Hematopoietic multipotent progenitor cell treated with erythropoietin and hydrocortisone succinate and interleukin-3 and kit ligand, for 15 days (in vitro differentiated cells): ENCODE measurements around the gene PRKAG2.

Experiments used
- DNase-seq: peaks from one replicate; pipeline ENCODE4 v3.0.0-alpha.2; 2015; ENCODE audit warnings: low spot score

PRKAG2 gene

DNA sequence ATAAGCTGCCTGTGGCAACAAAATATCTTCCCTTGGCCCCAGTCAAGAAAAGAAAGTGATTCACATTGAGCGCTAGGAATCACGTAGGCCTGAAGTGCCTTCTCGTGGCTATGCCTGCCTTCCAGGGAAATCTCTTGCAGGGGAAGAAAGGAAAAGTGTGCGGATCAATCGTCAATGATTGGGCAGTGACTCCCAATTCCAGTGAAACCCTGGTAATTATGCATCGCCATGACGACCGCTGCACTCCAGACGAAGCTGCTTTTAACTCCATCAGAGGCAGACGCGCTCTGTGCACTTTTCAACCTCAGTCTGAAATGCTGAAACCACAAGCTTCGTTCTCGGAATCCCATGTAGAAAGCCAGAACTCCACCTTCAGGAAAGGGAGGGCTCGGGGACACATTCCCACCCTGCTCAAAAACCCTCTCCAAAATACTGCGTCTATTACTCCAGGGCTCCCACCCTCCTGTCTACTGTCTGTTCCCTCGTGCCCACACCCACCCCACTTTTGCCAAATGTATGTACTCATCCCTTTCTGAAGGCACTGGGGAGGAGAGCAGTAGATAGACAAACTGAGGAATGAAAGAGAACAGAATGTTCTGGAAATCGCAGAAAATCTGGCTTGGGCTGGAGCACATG is 24.2 kb upstream of the PRKAG2 start:
- no peak for DNase-seq

DNA sequence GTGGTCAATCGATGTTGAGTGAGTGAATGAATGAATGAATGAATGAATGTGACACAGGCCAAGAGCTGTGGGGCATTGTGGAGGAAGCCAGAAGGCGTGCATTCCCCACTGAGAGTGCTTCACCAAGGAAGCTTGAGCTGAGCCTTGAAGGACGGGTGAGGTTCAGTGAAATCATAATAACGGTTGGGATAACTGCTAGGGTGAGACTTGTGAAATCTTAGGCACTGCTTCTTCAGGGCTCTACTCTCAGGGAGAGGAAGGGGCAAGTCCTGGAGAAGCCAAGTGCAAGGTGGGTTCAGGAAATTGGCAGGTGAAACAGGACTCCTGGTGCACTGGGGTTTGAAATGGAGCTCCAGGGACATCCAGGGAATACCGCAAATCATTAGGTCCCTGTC is 23.7 kb upstream of the PRKAG2 start:
- DNase-seq: no peak

DNA sequence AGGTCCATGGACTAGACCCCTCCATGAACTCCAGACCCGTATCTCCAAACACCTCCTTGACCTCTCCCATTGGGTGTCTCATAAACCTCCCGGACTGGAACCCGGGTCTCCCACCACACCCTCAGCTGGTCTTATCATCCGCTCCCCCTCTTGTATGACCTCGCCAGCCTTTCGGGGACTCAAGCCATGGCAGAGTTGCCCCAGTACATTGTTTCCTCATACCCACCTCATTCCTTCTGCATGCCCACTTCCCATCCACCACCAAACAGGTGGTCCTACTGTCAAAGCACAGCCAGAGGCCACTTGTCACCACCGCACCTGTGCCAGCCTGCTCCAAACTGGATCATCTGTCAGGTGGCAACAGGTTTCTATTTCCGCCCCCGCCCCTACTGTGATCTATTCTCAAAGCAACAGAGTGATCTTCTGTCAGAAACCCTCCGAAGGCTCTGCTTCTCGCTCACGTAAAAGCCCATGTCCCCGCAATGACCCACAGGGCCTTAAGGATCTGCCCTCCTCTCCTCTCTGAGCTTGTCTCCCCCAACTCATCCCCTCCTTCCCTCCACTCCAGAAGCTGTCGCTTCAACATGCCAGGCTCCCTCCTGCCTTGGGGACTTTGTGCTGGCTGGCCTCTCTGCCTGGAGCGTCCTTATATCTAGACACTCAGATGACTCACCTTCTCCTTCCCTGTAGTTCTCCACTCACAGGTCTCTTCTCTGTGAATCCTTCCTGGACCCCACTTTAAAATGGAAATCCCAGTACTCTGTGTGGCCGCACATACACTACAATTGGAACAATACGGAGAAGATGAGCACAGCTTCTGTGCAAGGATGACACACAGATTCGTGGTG is 22.8 kb upstream of the PRKAG2 start:
- DNase-seq: no peak

DNA sequence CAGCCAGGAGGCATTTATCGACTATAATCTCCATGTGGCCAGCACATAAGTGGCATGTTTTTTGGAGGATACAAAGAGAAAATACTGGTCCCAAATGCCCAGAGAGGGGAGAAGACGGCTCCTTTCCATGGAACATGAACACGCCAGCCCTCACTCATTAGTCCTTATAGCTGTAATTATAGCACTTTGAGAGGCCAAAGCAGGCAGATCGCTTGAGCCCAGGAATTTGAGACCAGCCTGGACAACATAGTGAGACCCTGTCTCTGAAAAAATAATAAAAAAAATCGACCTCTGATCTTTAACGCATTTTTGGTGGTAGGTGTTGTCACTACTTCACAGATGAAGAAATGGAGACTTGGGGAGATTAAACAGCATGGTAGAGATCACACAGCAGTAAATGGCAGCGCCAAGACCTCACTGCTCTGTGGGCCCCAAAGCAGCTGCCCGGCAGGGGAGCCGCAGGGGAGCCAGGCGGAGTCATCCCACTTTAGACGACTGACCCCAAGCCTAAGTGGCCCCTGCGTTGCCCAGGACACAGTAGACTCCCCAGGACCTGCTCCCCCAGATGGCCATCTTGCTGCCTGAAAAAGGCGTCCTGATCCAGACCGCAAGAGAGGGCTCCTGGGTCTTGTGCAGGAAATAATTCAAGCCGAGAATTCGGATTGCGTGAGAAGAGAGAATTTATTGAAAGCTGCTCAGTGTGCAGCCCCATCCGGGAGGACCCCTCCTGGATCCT is 21.2 kb upstream of the PRKAG2 start:
- no peak for DNase-seq

DNA sequence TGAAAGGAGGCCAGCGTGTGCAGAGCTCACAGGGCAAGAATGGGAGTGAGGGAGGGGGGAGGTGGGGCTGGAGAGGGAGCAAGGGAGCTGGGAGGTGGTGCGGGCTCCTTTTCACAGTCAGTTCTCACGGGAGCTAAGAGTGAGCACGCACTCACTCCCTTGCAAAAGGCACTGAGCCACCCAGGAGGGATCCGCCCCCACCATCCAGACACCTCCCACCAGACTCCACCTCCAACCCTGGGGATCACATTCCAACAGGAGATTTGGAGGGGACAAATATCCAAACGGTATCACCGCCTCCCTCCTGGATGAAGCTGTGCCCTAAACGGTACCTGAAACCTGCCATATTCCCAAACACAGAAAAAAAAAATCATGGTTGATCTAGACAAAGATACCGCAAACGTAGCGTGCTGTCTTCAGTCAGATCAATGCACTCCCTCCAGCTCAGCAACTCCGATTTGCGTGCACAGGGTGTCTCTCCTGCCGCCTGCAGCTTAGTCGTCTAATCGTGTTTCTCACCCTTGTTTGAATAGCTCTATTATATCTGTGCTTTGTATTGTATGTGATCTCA is 20.3 kb upstream of the PRKAG2 start:
- DNase-seq: no peak

DNA sequence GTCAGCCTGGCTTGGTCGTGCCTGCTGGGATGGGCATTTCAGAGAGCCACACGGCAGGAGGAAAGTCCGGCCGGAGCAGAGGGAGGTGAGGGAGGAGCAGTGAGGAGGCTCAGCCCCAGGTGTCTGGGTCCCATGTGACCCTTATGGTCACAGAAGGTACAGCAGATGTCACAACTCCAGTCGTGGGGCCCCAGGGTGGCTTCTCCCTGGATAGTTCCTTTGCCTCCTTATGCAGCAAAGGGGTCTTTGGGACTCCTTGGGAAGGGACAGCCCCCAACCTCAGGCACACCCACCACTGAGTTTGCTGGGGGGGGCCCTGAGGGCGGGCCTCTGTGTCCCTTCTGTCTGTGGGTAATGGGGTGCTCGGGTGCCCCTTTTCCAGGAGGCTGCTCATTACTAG is 19.6 kb upstream of the PRKAG2 start:
- no peak for DNase-seq

DNA sequence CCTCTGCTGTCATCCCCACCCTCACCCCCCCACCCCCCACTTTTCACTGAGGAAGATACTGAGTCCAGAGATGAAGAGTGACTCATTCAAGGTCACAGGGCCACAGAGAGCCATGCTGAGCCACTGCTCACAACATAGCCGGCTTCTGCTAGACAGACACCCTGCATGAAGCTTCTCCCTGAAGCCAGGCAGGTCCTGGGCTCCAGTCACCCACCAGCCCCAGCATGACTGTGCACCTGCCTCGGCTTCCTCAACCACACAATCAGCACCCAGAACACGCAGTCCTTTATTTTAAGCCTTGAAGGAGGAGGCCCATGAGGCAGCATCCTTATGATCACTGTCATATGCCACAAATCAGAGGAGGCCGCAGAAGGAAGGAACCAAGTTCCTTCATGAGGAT is 19.2 kb upstream of the PRKAG2 start:
- DNase-seq: no peak

DNA sequence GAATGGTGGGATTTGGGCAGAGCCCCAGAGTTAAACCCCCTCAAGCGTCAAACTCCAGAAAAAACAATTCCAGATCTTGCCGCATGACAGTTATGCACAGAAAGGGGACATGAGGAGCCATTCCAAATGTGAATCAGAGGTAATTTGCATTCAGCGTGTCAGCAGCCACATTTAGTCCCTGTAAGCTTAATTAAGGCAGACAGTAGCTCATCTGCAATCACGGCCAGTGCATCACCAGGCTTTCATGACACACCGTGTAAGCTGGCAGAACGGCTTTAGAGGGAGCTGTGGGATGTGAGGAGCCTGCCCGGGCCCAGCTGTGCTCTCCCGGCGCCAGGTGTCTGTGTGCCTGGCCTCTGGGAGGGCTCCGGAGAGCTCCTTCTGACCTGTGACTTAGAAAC is 18.7 kb upstream of the PRKAG2 start:
- no peak for DNase-seq

DNA sequence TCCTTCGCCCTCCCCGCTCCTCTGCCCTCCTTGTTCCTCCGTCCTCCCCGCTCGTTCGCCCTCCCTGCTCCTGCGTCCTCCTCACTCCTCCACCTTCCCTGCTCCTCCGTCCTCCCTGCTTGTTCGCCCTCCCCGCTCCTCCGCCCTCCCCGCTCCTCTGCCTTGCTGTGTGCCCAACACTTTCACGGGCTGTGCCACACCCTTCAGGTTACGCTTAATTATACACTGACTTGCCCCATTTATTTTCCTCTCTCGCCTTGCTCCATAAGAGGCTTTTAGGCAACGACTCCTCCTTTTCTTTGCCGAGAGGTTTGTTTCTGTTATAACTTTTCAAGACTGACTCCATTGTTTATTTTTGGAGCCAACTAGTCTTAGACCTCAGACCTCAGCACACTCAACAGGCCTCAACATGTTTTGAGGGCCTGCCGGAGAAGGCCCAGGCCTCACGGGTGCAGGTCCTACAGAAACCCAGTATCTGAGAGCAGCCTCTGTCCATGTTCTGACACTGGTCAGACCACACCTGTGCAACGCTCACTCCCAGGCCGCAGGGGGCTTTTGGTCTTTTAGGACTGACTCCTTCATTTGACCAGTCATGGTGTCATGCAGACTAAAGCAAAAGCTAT is 18.2 kb upstream of the PRKAG2 start:
- DNase-seq: no peak

DNA sequence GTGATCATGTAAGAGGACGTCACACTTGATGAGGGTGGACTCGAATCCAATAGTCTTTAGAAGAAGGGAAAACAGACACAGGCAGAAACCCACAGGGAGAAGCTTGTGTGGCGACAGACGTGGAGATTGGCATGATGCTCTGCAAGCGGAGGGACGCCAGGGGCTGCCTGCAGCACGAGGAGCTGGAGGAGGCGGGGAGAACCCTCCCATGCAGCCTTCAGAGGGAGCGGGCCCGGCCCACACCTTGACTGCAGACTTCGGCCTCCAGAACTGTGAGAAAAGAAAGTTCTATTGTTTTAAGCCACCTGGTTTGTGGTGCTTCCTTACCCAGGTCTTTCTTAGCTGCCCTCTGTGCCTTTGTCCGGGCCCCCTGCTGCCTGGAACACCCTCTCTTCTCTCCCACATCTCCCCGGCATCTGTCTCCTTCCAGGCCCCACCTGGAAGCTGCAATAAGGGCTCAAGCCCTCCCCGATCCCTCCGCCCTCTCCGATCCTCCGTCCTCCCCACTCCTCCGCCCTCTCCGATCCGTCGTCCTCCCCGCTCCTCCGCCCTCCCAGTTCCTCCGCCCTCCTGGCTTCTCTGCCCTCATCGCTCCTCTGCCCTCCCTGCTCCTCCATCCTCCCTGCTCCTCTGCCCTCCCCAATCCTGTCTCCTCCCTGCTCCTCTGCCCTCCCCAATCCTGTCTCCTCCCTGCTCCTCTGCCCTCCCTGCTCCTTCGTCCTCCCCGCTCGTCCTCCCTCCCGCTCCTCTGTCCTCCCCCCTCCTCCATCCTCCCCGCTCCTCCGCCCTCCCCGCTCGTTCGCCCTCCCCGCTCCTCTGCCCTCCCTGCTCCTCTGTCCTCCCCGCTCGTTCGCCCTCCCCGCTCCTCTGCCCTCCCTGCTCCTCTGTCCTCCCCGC is 17.4 kb upstream of the PRKAG2 start:
- DNase-seq: no peak

DNA sequence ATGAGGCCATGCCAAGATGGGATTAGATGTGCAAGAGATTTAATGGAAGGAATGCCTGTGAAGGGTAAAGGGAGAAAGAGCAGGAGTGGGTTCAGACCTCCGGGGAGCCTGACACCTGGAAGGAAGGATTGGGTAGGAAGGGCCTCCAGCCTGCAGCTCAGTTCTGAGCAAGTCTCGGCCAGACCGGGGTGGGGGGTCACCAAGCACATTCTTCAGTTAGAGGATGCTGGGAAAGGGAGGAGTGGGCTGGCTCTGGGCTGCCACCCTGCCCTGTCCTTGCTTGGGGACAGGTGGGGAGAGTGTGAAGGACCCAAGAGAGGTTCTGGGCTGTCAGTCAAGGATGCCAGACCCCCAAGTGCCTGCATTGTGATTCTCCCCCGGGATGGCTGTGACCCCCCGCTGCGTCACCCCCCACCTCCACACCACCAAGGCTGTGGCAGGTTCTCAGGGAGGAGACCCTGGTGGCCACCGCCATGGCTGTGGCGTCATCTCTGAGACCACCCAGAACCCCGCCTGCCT is 16.5 kb upstream of the PRKAG2 start:
- DNase-seq: no peak

DNA sequence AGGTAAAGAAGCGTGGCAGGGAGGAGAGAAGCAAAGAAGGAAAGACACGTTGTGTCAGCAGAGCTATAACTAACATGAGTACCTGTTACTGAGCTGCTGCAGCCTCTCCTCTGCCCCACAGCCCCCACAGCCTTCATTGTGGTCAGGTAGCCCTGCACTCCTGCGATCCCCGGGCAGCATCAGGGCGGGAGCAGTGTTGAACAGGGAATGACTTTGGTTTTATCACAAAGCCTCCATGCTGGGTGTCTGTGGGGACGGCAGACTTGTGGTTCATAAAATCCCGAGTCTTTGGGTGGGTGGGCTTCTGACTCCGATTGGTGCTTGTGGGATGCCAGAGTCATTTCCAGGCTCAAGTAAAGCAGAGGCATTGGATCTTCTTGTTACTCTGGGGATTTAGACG is 14.8 kb upstream of the PRKAG2 start:
- DNase-seq: no peak

DNA sequence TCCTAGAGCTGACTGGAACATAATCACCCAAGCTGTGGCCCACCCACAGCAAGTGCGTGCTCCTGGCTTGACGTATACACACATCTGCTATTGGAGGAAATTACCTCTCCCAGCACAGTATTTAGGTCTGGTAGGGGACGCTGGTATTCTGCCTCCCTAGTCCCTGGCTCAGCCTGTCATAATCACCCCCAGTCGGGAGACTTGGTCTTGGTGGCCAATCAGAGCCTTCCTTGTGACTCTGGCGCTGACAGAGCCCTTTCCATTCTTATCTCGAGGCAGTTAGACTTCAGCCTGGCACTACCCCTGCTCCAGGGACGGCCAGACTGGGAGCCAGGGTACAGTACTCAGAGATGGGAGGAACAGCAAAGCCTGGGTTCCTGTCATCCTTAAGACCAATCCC is 14.3 kb upstream of the PRKAG2 start:
- DNase-seq: no peak

DNA sequence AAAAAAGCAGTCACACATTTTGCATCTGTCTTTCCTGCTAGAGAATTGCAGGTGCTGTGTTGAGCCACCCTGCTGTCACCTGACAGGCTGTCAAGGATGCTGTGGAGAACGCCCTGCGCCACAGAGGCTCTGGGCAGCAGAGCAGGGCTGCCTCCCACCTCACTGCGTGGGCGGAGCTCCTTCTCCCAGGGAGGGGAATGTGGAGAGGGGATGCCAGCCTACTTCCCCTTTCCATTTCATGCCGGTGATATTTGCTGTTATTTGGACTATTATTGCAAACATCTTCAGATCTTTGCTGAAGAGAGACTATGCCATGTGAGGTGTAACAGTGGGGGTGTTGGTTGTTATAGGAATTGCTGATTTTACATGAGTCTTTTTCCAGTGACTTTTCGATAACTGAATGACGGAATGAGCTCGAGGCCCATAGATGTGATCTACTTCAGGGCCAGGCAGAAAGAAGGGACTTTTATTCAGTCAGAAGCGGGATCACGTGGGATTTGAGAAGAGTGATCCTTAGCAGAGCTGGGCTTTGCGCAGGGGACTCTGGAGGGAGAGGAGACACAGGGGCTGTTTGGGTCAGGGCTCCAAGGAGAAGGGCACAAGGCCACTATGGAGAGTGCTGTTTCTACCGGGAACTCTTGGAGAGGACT is 13.6 kb upstream of the PRKAG2 start:
- no peak for DNase-seq

DNA sequence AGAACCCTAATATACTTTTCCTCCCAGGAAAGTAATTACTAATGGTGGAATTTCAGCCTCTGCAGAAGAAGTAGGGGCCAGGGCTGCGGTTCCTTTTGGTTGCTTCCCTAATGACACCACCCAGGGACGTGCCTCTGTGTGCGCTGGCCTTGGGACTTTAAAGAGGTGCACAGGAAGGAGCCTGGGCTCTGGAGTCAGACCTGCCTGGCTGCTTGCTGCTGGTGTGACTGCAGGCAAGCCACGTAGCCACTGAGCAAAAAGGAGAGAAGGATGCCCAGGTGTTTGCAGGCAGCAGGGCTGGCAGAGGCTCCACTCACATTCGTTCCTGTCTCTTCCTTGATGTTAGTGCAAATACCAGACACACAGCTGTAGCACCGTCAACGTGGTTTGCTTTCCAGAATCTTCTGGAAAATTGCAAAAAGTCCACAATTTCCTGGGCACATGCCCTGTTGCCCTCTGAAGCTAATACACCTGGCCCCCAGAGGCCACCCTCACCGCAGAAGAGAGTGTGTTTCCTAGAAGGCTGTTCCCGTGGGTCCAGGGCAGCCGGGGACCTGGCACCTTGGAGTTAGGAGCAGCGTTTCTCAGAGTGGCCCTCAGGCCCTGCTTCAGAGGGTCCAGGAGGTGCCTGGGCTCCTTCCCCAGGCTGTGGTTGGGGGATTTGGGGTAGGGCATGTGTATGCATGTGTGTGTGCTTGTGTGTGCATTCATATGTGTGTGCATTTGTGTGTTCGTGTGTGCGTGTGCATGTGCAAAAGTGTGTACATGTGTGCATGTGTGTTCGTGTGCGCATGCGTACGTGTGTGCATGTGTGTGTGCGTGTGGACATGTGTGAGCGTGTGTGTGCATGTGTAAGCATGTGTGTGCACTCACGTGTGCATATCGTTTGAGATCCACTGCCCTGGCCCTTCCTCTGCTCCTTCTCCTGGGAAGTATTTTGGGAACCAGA is 12.8 kb upstream of the PRKAG2 start:
- no peak for DNase-seq

DNA sequence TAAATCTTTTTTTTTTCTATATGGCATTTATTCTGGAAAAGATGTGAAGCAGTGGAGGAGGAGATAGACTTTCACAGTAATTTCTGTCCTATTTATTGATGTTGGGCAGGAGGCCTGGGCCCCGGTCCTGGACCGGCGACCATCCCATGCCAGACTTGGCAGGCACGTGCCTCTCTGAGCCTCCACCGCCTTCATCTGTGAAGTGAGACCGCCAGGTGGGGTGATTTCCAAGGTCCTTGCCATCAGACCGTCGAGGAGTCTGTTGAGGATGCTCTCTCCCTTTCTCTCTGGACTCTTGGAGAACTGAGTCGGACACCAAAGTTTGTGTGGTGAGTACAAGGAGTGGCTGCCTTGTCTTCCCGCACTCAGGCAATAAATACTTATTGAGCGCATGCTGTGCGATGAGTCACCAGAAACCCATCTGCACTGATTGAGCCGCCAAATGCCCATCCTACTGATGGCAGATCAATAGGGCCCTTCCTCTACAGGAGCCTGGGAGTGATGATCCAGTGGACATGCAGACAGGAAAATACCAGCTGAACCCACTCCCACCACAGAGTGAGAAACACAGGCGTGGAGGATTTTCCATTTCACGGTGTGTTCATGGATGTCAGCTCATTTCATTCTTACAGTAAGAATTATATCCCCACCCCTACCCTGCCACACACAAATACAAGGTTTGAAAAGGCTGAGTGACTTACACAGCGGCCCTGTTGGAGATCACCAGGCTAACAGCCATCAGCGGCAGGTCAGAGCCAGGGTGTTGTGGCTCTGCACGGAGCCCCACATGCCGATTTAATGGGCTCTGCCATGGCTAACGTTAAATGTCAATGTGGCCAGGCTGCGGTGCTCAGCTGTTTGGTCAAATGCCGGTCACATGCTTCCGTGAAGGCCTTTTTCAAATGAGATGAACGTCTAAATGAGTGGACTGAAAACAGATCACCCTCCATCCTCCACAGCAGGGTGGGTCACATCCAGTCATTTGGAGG is 11.5 kb upstream of the PRKAG2 start:
- DNase-seq: no peak

DNA sequence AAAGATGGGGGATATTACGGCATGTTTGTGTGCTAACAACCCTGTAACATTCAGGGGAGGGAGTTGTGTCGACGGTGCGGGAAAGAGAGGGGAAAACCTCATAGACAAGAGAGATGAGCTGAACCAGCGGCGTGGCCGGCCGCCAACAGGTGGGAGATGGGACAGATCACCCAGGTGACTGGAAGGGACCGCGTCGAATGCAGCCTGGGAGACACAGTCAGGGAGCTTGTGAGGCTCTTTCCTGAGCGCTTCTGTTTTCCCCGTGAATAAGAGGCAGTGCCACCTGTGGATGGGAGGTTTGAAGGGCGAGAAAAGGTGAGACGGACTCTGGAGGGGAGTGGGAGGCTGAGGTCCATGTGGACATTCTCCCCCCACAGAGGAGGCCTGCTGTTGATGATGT is 9.9 kb upstream of the PRKAG2 start:
- DNase-seq: no peak

DNA sequence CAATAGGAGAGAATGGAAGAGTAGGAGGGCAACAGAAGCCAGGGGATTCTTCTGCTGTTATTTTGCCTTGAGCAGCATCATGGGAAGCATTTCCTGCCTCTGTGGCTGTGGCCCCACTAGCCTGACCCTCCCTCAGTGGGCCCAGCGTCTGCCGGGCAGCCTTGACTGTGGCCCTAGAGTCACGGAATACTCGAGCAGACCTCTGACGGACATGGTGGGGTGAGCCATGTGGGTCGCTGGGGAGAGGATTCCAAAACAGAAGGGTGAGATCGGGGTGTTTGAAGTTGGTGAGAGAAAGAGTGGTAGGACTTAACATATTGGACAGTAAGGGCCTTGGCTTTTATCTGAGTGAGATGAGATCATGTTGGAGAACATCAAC is 8.3 kb upstream of the PRKAG2 start:
- DNase-seq: no peak
